SU-DHL-6 (cell line): ENCODE data around the gene PTH1R.

Experiments
- EZH2phosphoT487 ChIP-seq: fragments of 200-600 bp; sonication (generic), shearing (Covaris generic); conservative IDR thresholded peaks from 2 replicates; pipeline ENCODE4 v1.6.1; 2018; ENCODE audit warnings: mild to moderate bottlenecking, antibody characterized with exemption, low read length, moderate library complexity, mixed read lengths
- TF ChIP-seq, protein P1 (sequence below): fragments of 200-600 bp; sonication (generic); IDR thresholded peaks from one replicate; pipeline ENCODE4 v1.5.1; 2017; ENCODE audit warnings: antibody characterized with exemption, mild to moderate bottlenecking, low read length, moderate library complexity; ENCODE audit not compliant: insufficient read depth, poor library complexity, severe bottlenecking

GRCh38 chr3:46876313-46877300, 914 bp upstream of the PTH1R start:
- TF ChIP-seq, protein P1, sequence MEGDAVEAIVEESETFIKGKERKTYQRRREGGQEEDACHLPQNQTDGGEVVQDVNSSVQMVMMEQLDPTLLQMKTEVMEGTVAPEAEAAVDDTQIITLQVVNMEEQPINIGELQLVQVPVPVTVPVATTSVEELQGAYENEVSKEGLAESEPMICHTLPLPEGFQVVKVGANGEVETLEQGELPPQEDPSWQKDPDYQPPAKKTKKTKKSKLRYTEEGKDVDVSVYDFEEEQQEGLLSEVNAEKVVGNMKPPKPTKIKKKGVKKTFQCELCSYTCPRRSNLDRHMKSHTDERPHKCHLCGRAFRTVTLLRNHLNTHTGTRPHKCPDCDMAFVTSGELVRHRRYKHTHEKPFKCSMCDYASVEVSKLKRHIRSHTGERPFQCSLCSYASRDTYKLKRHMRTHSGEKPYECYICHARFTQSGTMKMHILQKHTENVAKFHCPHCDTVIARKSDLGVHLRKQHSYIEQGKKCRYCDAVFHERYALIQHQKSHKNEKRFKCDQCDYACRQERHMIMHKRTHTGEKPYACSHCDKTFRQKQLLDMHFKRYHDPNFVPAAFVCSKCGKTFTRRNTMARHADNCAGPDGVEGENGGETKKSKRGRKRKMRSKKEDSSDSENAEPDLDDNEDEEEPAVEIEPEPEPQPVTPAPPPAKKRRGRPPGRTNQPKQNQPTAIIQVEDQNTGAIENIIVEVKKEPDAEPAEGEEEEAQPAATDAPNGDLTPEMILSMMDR = no peak
- no peak for TF ChIP-seq EZH2phosphoT487
